ENCODE data around the gene DOCK1.

DOCK1 gene

GRCh38 chr10:127125331-127125730, 220.1 kb downstream of the DOCK1 start:
- Histone ChIP-seq H3K4me3 (ENCODE audit: insufficient read depth, low read depth, low read length) (no peak overlapping the region), H3K27ac (ENCODE audit: insufficient read depth, low read depth, low read length, poor library complexity, severe bottlenecking) (no peak overlapping the region), H3K9me3 (ENCODE audit: control insufficient read depth, low read length) (no peaks in the 10 kb centered on the region), H3K36me3 (ENCODE audit: control insufficient read depth, insufficient read depth, low read length) (no peaks in the 10 kb centered on the region), H3K4me1 (ENCODE audit: control insufficient read depth, insufficient read depth, low read length) (no peaks in the 10 kb centered on the region), H3K27me3 (ENCODE audit: control insufficient read depth, insufficient read depth, low read length, poor library complexity, severe bottlenecking) (no peaks in the 10 kb centered on the region)
- WGBS, 2 experiments, result 94 to 97% methylated on average over 8 of the region's 9 CpGs

GRCh38 chr10:127127822-127128221, 222.6 kb downstream of the DOCK1 start:
- H3K4me3 ChIP-seq (ENCODE audit: insufficient read depth, low read depth, low read length), result no peak overlapping the region
- H3K4me1 ChIP-seq (ENCODE audit: control insufficient read depth, insufficient read depth, low read length), result no peaks in the 10 kb centered on the region
- no peak overlapping the region for H3K27ac ChIP-seq (ENCODE audit: insufficient read depth, low read depth, low read length, poor library complexity, severe bottlenecking)
- no peaks in the 10 kb centered on the region for H3K27me3 ChIP-seq (ENCODE audit: control insufficient read depth, insufficient read depth, low read length, poor library complexity, severe bottlenecking)
- 88% methylated on average over 1 of the region's 1 CpG; no CpG with 5 or more reads in 1 of the 2 experiments for WGBS, 2 experiments
- H3K36me3 ChIP-seq (ENCODE audit: control insufficient read depth, insufficient read depth, low read length), result no peaks in the 10 kb centered on the region
- no peaks in the 10 kb centered on the region for H3K9me3 ChIP-seq (ENCODE audit: control insufficient read depth, low read length)

GRCh38 chr10:127129104-127129503, 223.9 kb downstream of the DOCK1 start:
- Histone ChIP-seq H3K27me3 (ENCODE audit: control insufficient read depth, insufficient read depth, low read length, poor library complexity, severe bottlenecking) (no peaks in the 10 kb centered on the region), H3K4me3 (ENCODE audit: insufficient read depth, low read depth, low read length) (no peak overlapping the region), H3K27ac (ENCODE audit: insufficient read depth, low read depth, low read length, poor library complexity, severe bottlenecking) (no peak overlapping the region), H3K36me3 (ENCODE audit: control insufficient read depth, insufficient read depth, low read length) (no peaks in the 10 kb centered on the region), H3K9me3 (ENCODE audit: control insufficient read depth, low read length) (no peaks in the 10 kb centered on the region), H3K4me1 (ENCODE audit: control insufficient read depth, insufficient read depth, low read length) (no peaks in the 10 kb centered on the region)
- WGBS, 2 experiments, result 96 to 98% methylated on average over 5 of the region's 5 CpGs

- 97 to 98% methylated on average over 7 of the region's 7 CpGs for WGBS, 2 experiments
- H3K9me3 ChIP-seq (ENCODE audit: control insufficient read depth, low read length), result no peaks in the 10 kb centered on the region
Observed at GRCh38 chr10:127132451-127132850, 227.2 kb downstream of the DOCK1 start.

GRCh38 chr10:127133225-127133624, 228.0 kb downstream of the DOCK1 start:
- 92 to 97% methylated on average over 1 of the region's 1 CpG for WGBS, 2 experiments
- no peaks in the 10 kb centered on the region for H3K27me3 ChIP-seq (ENCODE audit: control insufficient read depth, insufficient read depth, low read length, poor library complexity, severe bottlenecking)
- no peak overlapping the region for H3K27ac ChIP-seq (ENCODE audit: insufficient read depth, low read depth, low read length, poor library complexity, severe bottlenecking)
- no peaks in the 10 kb centered on the region for H3K9me3 ChIP-seq (ENCODE audit: control insufficient read depth, low read length)
- H3K4me3 ChIP-seq (ENCODE audit: insufficient read depth, low read depth, low read length), result no peak overlapping the region
- H3K36me3 ChIP-seq (ENCODE audit: control insufficient read depth, insufficient read depth, low read length), result no peaks in the 10 kb centered on the region
- H3K4me1 ChIP-seq (ENCODE audit: control insufficient read depth, insufficient read depth, low read length), result no peaks in the 10 kb centered on the region

More at GRCh38 chr10:127132451-127132850, 227.2 kb downstream of the DOCK1 start:
- no peaks in the 10 kb centered on the region for H3K36me3 ChIP-seq (ENCODE audit: control insufficient read depth, insufficient read depth, low read length)
- no peaks in the 10 kb centered on the region for H3K27me3 ChIP-seq (ENCODE audit: control insufficient read depth, insufficient read depth, low read length, poor library complexity, severe bottlenecking)
- no peak overlapping the region for H3K4me3 ChIP-seq (ENCODE audit: insufficient read depth, low read depth, low read length)
- no peaks in the 10 kb centered on the region for H3K4me1 ChIP-seq (ENCODE audit: control insufficient read depth, insufficient read depth, low read length)
- H3K27ac ChIP-seq (ENCODE audit: insufficient read depth, low read depth, low read length, poor library complexity, severe bottlenecking), result no peak overlapping the region

GRCh38 chr10:127133672-127134500, 228.7 kb downstream of the DOCK1 start:
- Histone ChIP-seq H3K9me3 (ENCODE audit: control insufficient read depth, low read length) (no peaks in the 10 kb centered on the region), H3K4me1 (ENCODE audit: control insufficient read depth, insufficient read depth, low read length) (no peaks in the 10 kb centered on the region), H3K4me3 (ENCODE audit: insufficient read depth, low read depth, low read length) (no peak overlapping the region), H3K27ac (ENCODE audit: insufficient read depth, low read depth, low read length, poor library complexity, severe bottlenecking) (no peak overlapping the region), H3K36me3 (ENCODE audit: control insufficient read depth, insufficient read depth, low read length) (no peaks in the 10 kb centered on the region), H3K27me3 (ENCODE audit: control insufficient read depth, insufficient read depth, low read length, poor library complexity, severe bottlenecking) (no peaks in the 10 kb centered on the region)
- 94 to 100% methylated on average over 2 of the region's 2 CpGs for WGBS, 2 experiments

GRCh38 chr10:127135844-127136577, 230.8 kb downstream of the DOCK1 start:
- Histone ChIP-seq H3K4me3 (ENCODE audit: insufficient read depth, low read depth, low read length) (no peak overlapping the region), H3K36me3 (ENCODE audit: control insufficient read depth, insufficient read depth, low read length) (no peaks in the 10 kb centered on the region), H3K27ac (ENCODE audit: insufficient read depth, low read depth, low read length, poor library complexity, severe bottlenecking) (no peak overlapping the region), H3K27me3 (ENCODE audit: control insufficient read depth, insufficient read depth, low read length, poor library complexity, severe bottlenecking) (no peaks in the 10 kb centered on the region), H3K4me1 (ENCODE audit: control insufficient read depth, insufficient read depth, low read length) (no peaks in the 10 kb centered on the region), H3K9me3 (ENCODE audit: control insufficient read depth, low read length) (no peaks in the 10 kb centered on the region)
- 96 to 97% methylated on average over 6 of the region's 6 CpGs for WGBS, 2 experiments

- Histone ChIP-seq H3K9me3 (ENCODE audit: control insufficient read depth, low read length) (no peaks in the 10 kb centered on the region), H3K27me3 (ENCODE audit: control insufficient read depth, insufficient read depth, low read length, poor library complexity, severe bottlenecking) (no peaks in the 10 kb centered on the region), H3K4me1 (ENCODE audit: control insufficient read depth, insufficient read depth, low read length) (no peaks in the 10 kb centered on the region), H3K36me3 (ENCODE audit: control insufficient read depth, insufficient read depth, low read length) (no peaks in the 10 kb centered on the region), H3K27ac (ENCODE audit: insufficient read depth, low read depth, low read length, poor library complexity, severe bottlenecking) (no peak overlapping the region), H3K4me3 (ENCODE audit: insufficient read depth, low read depth, low read length) (no peak overlapping the region)
- 93 to 96% methylated on average over 6 of the region's 7 CpGs for WGBS, 2 experiments
Observed at GRCh38 chr10:127137391-127137790, 232.2 kb downstream of the DOCK1 start.

GRCh38 chr10:127142136-127142535, 236.9 kb downstream of the DOCK1 start:
- no peak overlapping the region for H3K4me3 ChIP-seq (ENCODE audit: insufficient read depth, low read depth, low read length)
- no peaks in the 10 kb centered on the region for H3K36me3 ChIP-seq (ENCODE audit: control insufficient read depth, insufficient read depth, low read length)
- no peaks in the 10 kb centered on the region for H3K9me3 ChIP-seq (ENCODE audit: control insufficient read depth, low read length)
- WGBS, 2 experiments, result 87 to 92% methylated on average over 6 of the region's 6 CpGs
- no peak overlapping the region for H3K27ac ChIP-seq (ENCODE audit: insufficient read depth, low read depth, low read length, poor library complexity, severe bottlenecking)
- no peaks in the 10 kb centered on the region for H3K27me3 ChIP-seq (ENCODE audit: control insufficient read depth, insufficient read depth, low read length, poor library complexity, severe bottlenecking)
- H3K4me1 ChIP-seq (ENCODE audit: control insufficient read depth, insufficient read depth, low read length), result peaks cover 3% of the 10 kb centered on the region

GRCh38 chr10:127142856-127143255, 237.6 kb downstream of the DOCK1 start:
- H3K27ac ChIP-seq (ENCODE audit: insufficient read depth, low read depth, low read length, poor library complexity, severe bottlenecking), result no peak overlapping the region
- H3K36me3 ChIP-seq (ENCODE audit: control insufficient read depth, insufficient read depth, low read length), result no peaks in the 10 kb centered on the region
- H3K27me3 ChIP-seq (ENCODE audit: control insufficient read depth, insufficient read depth, low read length, poor library complexity, severe bottlenecking), result no peaks in the 10 kb centered on the region
- no peaks in the 10 kb centered on the region for H3K9me3 ChIP-seq (ENCODE audit: control insufficient read depth, low read length)
- no peak overlapping the region for H3K4me3 ChIP-seq (ENCODE audit: insufficient read depth, low read depth, low read length)
- peaks cover 3% of the 10 kb centered on the region for H3K4me1 ChIP-seq (ENCODE audit: control insufficient read depth, insufficient read depth, low read length)
- 88 to 94% methylated on average over 5 of the region's 5 CpGs for WGBS, 2 experiments

Data from ectodermal cell (in vitro differentiated cells).